IPS DF 6.9 (cell line): ENCODE data around the gene SNAP23.
A peak's percentile ranks its signal among the peaks of the same experiment; 100 is the strongest.

ENCODE experiments used
- DNase-seq: peaks from one replicate; pipeline ENCODE4 v3.0.0-alpha.2; 2013; ENCODE audit warnings: low read depth, low spot score
- H3K27ac ChIP-seq: one replicate; pipeline ENCODE4 v1.5.1; 2013; ENCODE audit warnings: low read length, control low read depth
- H3K27me3 ChIP-seq: 2 replicates; pipeline ENCODE4 v1.6.1; 2013; ENCODE audit warnings: mild to moderate bottlenecking, low read length; ENCODE audit not compliant: control insufficient read depth, insufficient read depth
- H3K36me3 ChIP-seq: 2 replicates; pipeline ENCODE4 v1.6.1; 2013; ENCODE audit warnings: low read length; ENCODE audit not compliant: control insufficient read depth, insufficient read depth
- H3K4me1 ChIP-seq: 2 replicates; pipeline ENCODE4 v1.6.1; 2013; ENCODE audit warnings: low read length; ENCODE audit not compliant: control insufficient read depth, insufficient read depth
- H3K4me3 ChIP-seq: 2 replicates; pipeline ENCODE4 v1.5.1; 2013; ENCODE audit warnings: mild to moderate bottlenecking, low read length
- H3K9me3 ChIP-seq: 2 replicates; pipeline ENCODE4 v1.6.1; 2013; ENCODE audit warnings: low read length, inconsistent platforms; ENCODE audit not compliant: control insufficient read depth, insufficient read depth
- WGBS: extraction: QIAGEN DNeasy Blood & Tissue Kit; methylation state at CpG from one replicate; pipeline ENCODE4 v1.1.7; 2013; ENCODE audit warnings: mixed read lengths, missing lambda C conversion rate; ENCODE audit not compliant: insufficient read length, insufficient coverage; 5-methylcytosine and 5-hydroxymethylcytosine counted together

Gene SNAP23

GRCh38 chr15:42495361-42496212, at the start of gene SNAP23:
SNAP23 (plus strand) TSS chr15:42495634; CDS start chr15:42511847, 16,213 bp downstream.
- H3K9me3 ChIP-seq, result no peaks in the 10 kb centered on the region
- no peaks in the 10 kb centered on the region for H3K27me3 ChIP-seq
- H3K27ac ChIP-seq, result no peak within 1 kb of the TSS
- no peaks in the 10 kb centered on the region for H3K4me1 ChIP-seq
- peak; percentile 84 for DNase-seq
- WGBS, result no CpG with 5 or more reads among the region's 43 CpGs
- peak within 1 kb of the TSS; percentile 83 for H3K4me3 ChIP-seq
- H3K36me3 ChIP-seq, result no peaks in the 10 kb centered on the region

GRCh38 chr15:42447599-42447998, 47.8 kb upstream of the SNAP23 start:
- Histone ChIP-seq H3K4me1 (no peaks in the 10 kb centered on the region), H3K4me3 (no peak overlapping the region), H3K27me3 (no peaks in the 10 kb centered on the region), H3K27ac (no peak overlapping the region), H3K9me3 (no peaks in the 10 kb centered on the region), H3K36me3 (peaks cover 7% of the 10 kb centered on the region; the same call in 1 of the 2 replicates)
- no CpG with 5 or more reads among the region's 2 CpGs for WGBS
- DNase-seq, result no peak

GRCh38 chr15:42448281-42448680, 47.2 kb upstream of the SNAP23 start:
- Histone ChIP-seq H3K36me3 (peaks cover 7% of the 10 kb centered on the region; the same call in 1 of the 2 replicates), H3K27ac (no peak overlapping the region), H3K4me1 (no peaks in the 10 kb centered on the region), H3K9me3 (no peaks in the 10 kb centered on the region), H3K4me3 (no peak overlapping the region), H3K27me3 (no peaks in the 10 kb centered on the region)
- DNase-seq, result no peak
- WGBS, result no CpG with 5 or more reads among the region's 6 CpGs

- DNase-seq, result no peak
- no peaks in the 10 kb centered on the region for H3K4me1 ChIP-seq
- H3K27me3 ChIP-seq, result no peaks in the 10 kb centered on the region
- no peak overlapping the region for H3K4me3 ChIP-seq
- peaks cover 7% of the 10 kb centered on the region; the same call in 1 of the 2 replicates for H3K36me3 ChIP-seq
- no CpG with 5 or more reads among the region's 13 CpGs for WGBS
- H3K9me3 ChIP-seq, result no peaks in the 10 kb centered on the region
- H3K27ac ChIP-seq, result no peak overlapping the region
These were observed 45.5 kb upstream of the SNAP23 start for GRCh38 chr15:42449770-42450424.

- DNase-seq, result no peak
- WGBS, result no CpG with 5 or more reads among the region's 4 CpGs
- Histone ChIP-seq H3K36me3 (peaks cover 7% of the 10 kb centered on the region; the same call in 1 of the 2 replicates), H3K27ac (no peak overlapping the region), H3K4me3 (no peak overlapping the region), H3K4me1 (no peaks in the 10 kb centered on the region), H3K27me3 (no peaks in the 10 kb centered on the region), H3K9me3 (no peaks in the 10 kb centered on the region)
These were observed 45.0 kb upstream of the SNAP23 start for GRCh38 chr15:42450425-42450790.

GRCh38 chr15:42453826-42454225, 41.6 kb upstream of the SNAP23 start:
- Histone ChIP-seq H3K4me3 (no peak overlapping the region), H3K9me3 (no peaks in the 10 kb centered on the region), H3K4me1 (peaks cover 3% of the 10 kb centered on the region; the same call in 1 of the 2 replicates), H3K27ac (no peak overlapping the region), H3K27me3 (no peaks in the 10 kb centered on the region), H3K36me3 (peaks cover 2% of the 10 kb centered on the region; the same call in 1 of the 2 replicates)
- 100% methylated on average over 1 of the region's 3 CpGs for WGBS
- DNase-seq, result no peak

GRCh38 chr15:42456531-42456930, 38.9 kb upstream of the SNAP23 start:
- Histone ChIP-seq H3K27me3 (no peaks in the 10 kb centered on the region), H3K4me1 (peaks cover 3% of the 10 kb centered on the region; the same call in 1 of the 2 replicates), H3K4me3 (no peak overlapping the region), H3K36me3 (no peaks in the 10 kb centered on the region), H3K9me3 (no peaks in the 10 kb centered on the region), H3K27ac (no peak overlapping the region)
- no peak for DNase-seq

GRCh38 chr15:42456971-42457370, 38.5 kb upstream of the SNAP23 start:
- Histone ChIP-seq H3K36me3 (no peaks in the 10 kb centered on the region), H3K27ac (no peak overlapping the region), H3K4me1 (peaks cover 3% of the 10 kb centered on the region; the same call in 1 of the 2 replicates), H3K27me3 (no peaks in the 10 kb centered on the region), H3K4me3 (no peak overlapping the region), H3K9me3 (no peaks in the 10 kb centered on the region)
- no CpG with 5 or more reads among the region's 3 CpGs for WGBS
- no peak for DNase-seq

- Histone ChIP-seq H3K4me1 (peaks cover 3% of the 10 kb centered on the region; the same call in 1 of the 2 replicates), H3K9me3 (no peaks in the 10 kb centered on the region), H3K27ac (no peak overlapping the region), H3K4me3 (no peak overlapping the region), H3K27me3 (no peaks in the 10 kb centered on the region), H3K36me3 (no peaks in the 10 kb centered on the region)
- DNase-seq, result peak; percentile 85
- no CpG with 5 or more reads among the region's 8 CpGs for WGBS
These were observed 37.7 kb upstream of the SNAP23 start for GRCh38 chr15:42457445-42458442.

GRCh38 chr15:42461261-42461660, 34.2 kb upstream of the SNAP23 start:
- Histone ChIP-seq H3K27me3 (no peaks in the 10 kb centered on the region), H3K9me3 (no peaks in the 10 kb centered on the region), H3K4me1 (peaks cover 3% of the 10 kb centered on the region; the same call in 1 of the 2 replicates), H3K4me3 (no peak overlapping the region), H3K27ac (no peak overlapping the region), H3K36me3 (no peaks in the 10 kb centered on the region; the same call in 1 of the 2 replicates)
- no peak for DNase-seq
- no CpG with 5 or more reads among the region's 3 CpGs for whole genome bisulfite sequencing
